Nephron (organoid): ENCODE measurements around the gene CCNB1.
"Not testable (repeated sequence)": the region's sequence is repeated elsewhere in the genome, so short reads cannot be mapped to it uniquely, and the experiment has no call there.

Experiments used
- H3K27ac Mint-ChIP-seq, 3 experiments: 2 replicates each; pipeline ENCODE4 v1.8.0; 2020; ENCODE audit warnings: mixed read lengths in 3 of 3, mild to moderate bottlenecking in 2 of 3, moderate library complexity in 1 of 3
- H3K27me3 Mint-ChIP-seq: 2 replicates; pipeline ENCODE4 v1.8.0; 2021; ENCODE audit warnings: low read depth, mild to moderate bottlenecking, moderate library complexity, mixed read lengths
- H3K36me3 Mint-ChIP-seq: 2 replicates; pipeline ENCODE4 v1.8.0; 2020; ENCODE audit warnings: low read depth, mixed read lengths
- H3K4me1 Mint-ChIP-seq: 2 replicates; pipeline ENCODE4 v1.8.0; 2020; ENCODE audit warnings: mixed read lengths
- H3K4me3 Mint-ChIP-seq, 3 experiments: 2 replicates each; pipeline ENCODE4 v1.8.0; 2020; ENCODE audit warnings: mild to moderate bottlenecking in 3 of 3, mixed read lengths in 3 of 3, moderate library complexity in 2 of 3
- H3K9me3 Mint-ChIP-seq: 2 replicates; pipeline ENCODE4 v1.8.0; 2020; ENCODE audit warnings: mixed read lengths
- CTCF ChIP-seq, 3 experiments: fragments of 200-600 bp; sonication (generic); IDR thresholded peaks; one replicate each; pipeline ENCODE4 v1.5.0; 2021; ENCODE audit warnings: antibody characterized with exemption in 3 of 3; ENCODE audit not compliant: unreplicated experiment in 3 of 3

CCNB1 gene

GRCh38 chr5:69137807-69138206 is 29.1 kb upstream of the CCNB1 start:
- no peaks in the 10 kb centered on the region for H3K4me1 Mint-ChIP-seq
- H3K27ac Mint-ChIP-seq, result no peak overlapping the region
- H3K27me3 Mint-ChIP-seq, result no peaks in the 10 kb centered on the region
- TF ChIP-seq CTCF (IDR thresholded peaks at IDR 0.05; ENCODE audit: unreplicated experiment in 3 of 3), result no peak
- H3K4me3 Mint-ChIP-seq, result no peak overlapping the region
- peaks cover 18% of the 10 kb centered on the region for H3K9me3 Mint-ChIP-seq
- peaks cover 17% of the 10 kb centered on the region for H3K36me3 Mint-ChIP-seq

- no peaks in the 10 kb centered on the region for H3K27me3 Mint-ChIP-seq
- no peak overlapping the region for H3K27ac Mint-ChIP-seq
- H3K9me3 Mint-ChIP-seq, result peaks cover 26% of the 10 kb centered on the region
- H3K36me3 Mint-ChIP-seq, result peaks cover 12% of the 10 kb centered on the region
- no peaks in the 10 kb centered on the region for H3K4me1 Mint-ChIP-seq
- no peak for TF ChIP-seq CTCF (IDR thresholded peaks at IDR 0.05; ENCODE audit: unreplicated experiment in 3 of 3)
- H3K4me3 Mint-ChIP-seq, result no peak overlapping the region
Measured at GRCh38 chr5:69138766-69139165, 28.2 kb upstream of the CCNB1 start.

GRCh38 chr5:69140239-69140638 is 26.7 kb upstream of the CCNB1 start:
- H3K36me3 Mint-ChIP-seq, H3K27me3 Mint-ChIP-seq, H3K4me3 Mint-ChIP-seq, H3K27ac Mint-ChIP-seq, H3K4me1 Mint-ChIP-seq: not testable (repeated sequence)
- peaks cover 28% of the 10 kb centered on the region for H3K9me3 Mint-ChIP-seq

GRCh38 chr5:69140827-69141226 is 26.1 kb upstream of the CCNB1 start:
- H3K9me3 Mint-ChIP-seq, result peaks cover 28% of the 10 kb centered on the region
- H3K36me3 Mint-ChIP-seq, result peaks cover 7% of the 10 kb centered on the region
- H3K27ac Mint-ChIP-seq, result no peak overlapping the region
- no peaks in the 10 kb centered on the region for H3K27me3 Mint-ChIP-seq
- no peak overlapping the region for H3K4me3 Mint-ChIP-seq
- no peaks in the 10 kb centered on the region for H3K4me1 Mint-ChIP-seq
- no peak for TF ChIP-seq CTCF (IDR thresholded peaks at IDR 0.05; ENCODE audit: unreplicated experiment in 3 of 3)

GRCh38 chr5:69148576-69148975 is 18.4 kb upstream of the CCNB1 start:
- not testable (repeated sequence) for H3K27me3 Mint-ChIP-seq, H3K36me3 Mint-ChIP-seq, H3K9me3 Mint-ChIP-seq, H3K4me1 Mint-ChIP-seq, H3K27ac Mint-ChIP-seq, H3K4me3 Mint-ChIP-seq

GRCh38 chr5:69148981-69149675 is 17.8 kb upstream of the CCNB1 start:
- no peak for TF ChIP-seq CTCF (IDR thresholded peaks at IDR 0.05; ENCODE audit: unreplicated experiment in 3 of 3)
- no peaks in the 10 kb centered on the region for H3K27me3 Mint-ChIP-seq

GRCh38 chr5:69149676-69150010 is 17.3 kb upstream of the CCNB1 start:
- H3K27me3 Mint-ChIP-seq, result no peaks in the 10 kb centered on the region
- H3K4me1 Mint-ChIP-seq, result no peaks in the 10 kb centered on the region
- no peak overlapping the region for H3K4me3 Mint-ChIP-seq
- peaks cover 3% of the 10 kb centered on the region for H3K9me3 Mint-ChIP-seq
- no peaks in the 10 kb centered on the region for H3K36me3 Mint-ChIP-seq
- no peak overlapping the region for H3K27ac Mint-ChIP-seq
- TF ChIP-seq CTCF (IDR thresholded peaks at IDR 0.05; ENCODE audit: unreplicated experiment in 3 of 3), result no peak

More at GRCh38 chr5:69148981-69149675, 17.8 kb upstream of the CCNB1 start:
- Mint-ChIP-seq H3K9me3 (peaks cover 3% of the 10 kb centered on the region), H3K36me3 (no peaks in the 10 kb centered on the region), H3K27ac (no peak overlapping the region), H3K4me1 (no peaks in the 10 kb centered on the region), H3K4me3 (no peak overlapping the region)
